ENCODE measurements around the gene USF3.

DNA sequence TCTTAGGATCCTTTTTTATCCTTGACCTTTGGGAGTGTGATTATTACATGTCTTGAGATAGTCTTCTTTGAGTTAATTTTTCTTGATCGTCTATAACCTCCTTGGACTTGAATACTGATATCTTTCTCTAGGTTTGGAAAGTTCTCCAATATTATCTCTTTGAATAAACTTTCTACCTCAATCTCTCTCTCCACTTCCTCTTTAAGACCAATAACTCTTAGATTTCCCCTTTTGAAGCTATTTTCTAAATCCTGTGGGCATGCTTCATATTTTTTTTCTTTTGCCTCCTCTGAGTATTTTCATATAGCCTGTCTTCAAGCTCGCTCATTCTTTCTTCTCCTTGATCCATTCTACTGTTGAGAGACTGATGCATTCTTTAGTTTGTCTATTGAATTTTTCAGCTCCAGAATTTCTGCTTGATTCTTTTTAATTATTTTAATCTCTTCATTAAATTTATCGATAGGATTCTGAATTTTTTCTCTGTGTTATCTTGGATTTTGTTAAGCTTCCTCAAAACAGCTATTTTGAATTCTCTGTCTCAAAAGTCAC lies 12.1 kb downstream of the USF3 start:
- TF ChIP-seq, protein P1, sequence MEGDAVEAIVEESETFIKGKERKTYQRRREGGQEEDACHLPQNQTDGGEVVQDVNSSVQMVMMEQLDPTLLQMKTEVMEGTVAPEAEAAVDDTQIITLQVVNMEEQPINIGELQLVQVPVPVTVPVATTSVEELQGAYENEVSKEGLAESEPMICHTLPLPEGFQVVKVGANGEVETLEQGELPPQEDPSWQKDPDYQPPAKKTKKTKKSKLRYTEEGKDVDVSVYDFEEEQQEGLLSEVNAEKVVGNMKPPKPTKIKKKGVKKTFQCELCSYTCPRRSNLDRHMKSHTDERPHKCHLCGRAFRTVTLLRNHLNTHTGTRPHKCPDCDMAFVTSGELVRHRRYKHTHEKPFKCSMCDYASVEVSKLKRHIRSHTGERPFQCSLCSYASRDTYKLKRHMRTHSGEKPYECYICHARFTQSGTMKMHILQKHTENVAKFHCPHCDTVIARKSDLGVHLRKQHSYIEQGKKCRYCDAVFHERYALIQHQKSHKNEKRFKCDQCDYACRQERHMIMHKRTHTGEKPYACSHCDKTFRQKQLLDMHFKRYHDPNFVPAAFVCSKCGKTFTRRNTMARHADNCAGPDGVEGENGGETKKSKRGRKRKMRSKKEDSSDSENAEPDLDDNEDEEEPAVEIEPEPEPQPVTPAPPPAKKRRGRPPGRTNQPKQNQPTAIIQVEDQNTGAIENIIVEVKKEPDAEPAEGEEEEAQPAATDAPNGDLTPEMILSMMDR (IDR thresholded peaks at IDR 0.05): no peak
- no peak for TF ChIP-seq POLR2A (IDR thresholded peaks at IDR 0.05)

All from thyroid gland (tissue), 4 donors.